Epidermal melanocyte (primary cell): ENCODE measurements around the gene C5AR1.
A peak's percentile ranks its signal among the peaks of the same experiment; 100 is the strongest.
"Not testable (repeated sequence)": the region's sequence is repeated elsewhere in the genome, so short reads cannot be mapped to it uniquely, and the experiment has no call there.

Source experiments
- DNase-seq: peaks from one replicate; pipeline ENCODE4 v3.0.0; 2011; ENCODE audit warnings: low spot score; ENCODE audit not compliant: insufficient read length

The C5AR1 gene

DNA sequence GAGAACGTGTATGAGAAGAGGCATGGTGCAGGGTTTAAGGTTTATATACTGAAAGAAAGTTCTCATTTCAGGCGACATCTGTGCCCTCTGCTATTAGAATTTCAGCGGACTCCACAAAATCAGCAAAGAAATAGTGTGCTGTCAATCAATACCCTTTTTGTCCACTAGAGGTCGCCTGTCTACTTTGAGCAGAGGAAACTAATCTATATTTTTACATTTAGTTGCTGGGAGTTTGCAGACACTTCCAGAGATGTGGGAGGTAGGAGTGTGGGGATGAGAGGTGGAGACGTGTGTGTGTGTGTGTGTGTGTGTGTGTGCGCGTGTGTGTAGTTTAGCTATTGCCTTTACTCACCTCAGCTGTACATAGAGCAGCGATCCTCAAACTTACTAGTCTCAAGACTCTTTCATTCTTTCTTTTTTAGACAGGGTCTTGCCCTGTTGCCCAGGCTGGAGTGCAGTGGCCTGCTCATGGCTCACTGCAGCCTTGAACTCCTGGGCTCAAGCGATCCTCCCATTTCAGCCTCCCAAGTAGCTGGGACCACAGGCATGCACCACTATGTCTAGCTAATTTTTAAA, 25.2 kb upstream of the C5AR1 start:
- no peak for DNase-seq

GRCh38 chr19:47296036-47296435, 13.6 kb upstream of the C5AR1 start:
- peak; percentile 73 for DNase-seq

DNA sequence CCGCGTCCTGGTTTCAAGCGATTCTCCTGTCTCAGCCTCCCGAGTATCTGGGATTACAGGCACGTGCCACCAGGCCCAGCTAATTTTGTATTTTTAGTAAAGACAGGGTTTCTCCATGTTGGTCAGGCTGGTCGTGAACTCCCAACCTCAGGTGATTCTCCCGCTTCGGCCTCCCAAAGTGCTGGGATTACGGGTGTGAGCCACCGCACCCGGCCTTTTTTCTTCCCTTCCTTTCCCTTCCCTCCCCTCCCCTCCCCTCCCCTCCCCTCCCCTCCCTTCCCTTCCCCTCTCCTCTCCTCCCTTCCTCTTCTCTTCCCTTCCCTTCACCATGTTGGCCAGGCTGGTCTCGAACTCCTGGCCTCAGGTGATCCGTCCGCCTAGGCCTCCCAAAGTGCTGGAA, 8.8 kb upstream of the C5AR1 start:
- DNase-seq = not testable (repeated sequence)

GRCh38 chr19:47302249-47302648, 7.4 kb upstream of the C5AR1 start:
- DNase-seq = no peak

- DNase-seq = no peak
Measured at GRCh38 chr19:47303966-47304365, 5.7 kb upstream of the C5AR1 start.

- DNase-seq = peak; percentile 86
Measured at GRCh38 chr19:47305309-47305751, 4.3 kb upstream of the C5AR1 start.

GRCh38 chr19:47306303-47306702, 3.4 kb upstream of the C5AR1 start:
- no peak for DNase-seq

DNA sequence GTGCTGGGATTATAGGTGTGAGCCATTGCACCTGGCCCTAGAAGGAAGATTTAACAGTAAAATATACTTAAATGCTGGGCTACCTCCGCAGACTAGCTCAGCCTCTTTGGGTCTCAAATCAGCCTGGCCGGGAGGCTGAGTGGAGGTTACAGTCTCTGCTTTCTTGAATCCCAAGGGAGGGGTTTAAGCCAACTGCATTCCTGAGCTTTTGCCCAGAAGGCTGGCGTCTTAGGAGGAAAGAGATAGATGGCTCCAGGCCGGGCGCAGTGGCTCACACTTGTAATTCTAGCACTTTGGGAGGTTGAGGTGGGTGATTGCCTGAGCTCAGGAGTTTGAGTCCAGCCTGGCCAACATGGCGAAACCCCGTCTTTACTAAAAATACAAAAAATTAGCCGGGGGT, 623 bp upstream of the C5AR1 start:
- DNase-seq = no peak

DNA sequence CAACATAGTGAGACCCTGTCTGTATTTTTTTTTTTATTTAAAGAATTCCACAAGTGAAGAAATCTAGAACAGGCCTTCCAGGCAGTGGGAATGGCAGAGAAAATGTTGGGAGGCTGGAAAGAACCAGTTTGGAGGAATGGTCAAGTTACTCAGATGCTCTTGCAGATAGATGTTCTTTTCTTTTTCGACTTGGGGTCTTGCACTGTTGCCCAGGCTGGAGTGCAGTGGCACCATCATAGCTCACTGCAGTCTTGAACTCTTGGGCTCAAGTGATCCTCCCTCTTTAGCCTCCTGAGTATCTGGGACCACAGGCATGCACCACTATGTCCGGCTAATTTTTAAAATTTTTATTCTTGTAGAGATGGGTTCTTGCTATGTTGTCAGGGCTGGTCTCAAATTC, 662 bp downstream of the C5AR1 start:
- DNase-seq = no peak

DNA sequence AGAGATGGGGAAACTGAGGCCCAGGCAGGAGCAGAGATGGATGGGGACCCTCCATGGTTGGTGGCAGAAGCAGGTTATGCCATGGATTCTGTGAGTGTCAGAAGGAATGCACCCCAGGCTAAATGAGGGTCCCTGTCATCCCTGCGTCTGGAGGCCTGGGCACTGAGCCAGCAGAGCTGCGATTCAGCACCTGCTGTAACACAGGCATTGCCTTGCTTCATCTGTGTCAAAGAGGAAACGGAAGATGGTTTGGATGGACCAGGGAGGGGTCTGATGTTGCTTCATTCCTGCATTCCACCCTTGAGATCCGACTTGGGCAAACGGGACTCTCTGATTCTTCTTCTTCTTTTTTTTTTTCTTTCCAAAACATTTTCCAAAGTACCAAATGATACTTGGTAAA, 1.2 kb downstream of the C5AR1 start:
- DNase-seq = no peak

DNA sequence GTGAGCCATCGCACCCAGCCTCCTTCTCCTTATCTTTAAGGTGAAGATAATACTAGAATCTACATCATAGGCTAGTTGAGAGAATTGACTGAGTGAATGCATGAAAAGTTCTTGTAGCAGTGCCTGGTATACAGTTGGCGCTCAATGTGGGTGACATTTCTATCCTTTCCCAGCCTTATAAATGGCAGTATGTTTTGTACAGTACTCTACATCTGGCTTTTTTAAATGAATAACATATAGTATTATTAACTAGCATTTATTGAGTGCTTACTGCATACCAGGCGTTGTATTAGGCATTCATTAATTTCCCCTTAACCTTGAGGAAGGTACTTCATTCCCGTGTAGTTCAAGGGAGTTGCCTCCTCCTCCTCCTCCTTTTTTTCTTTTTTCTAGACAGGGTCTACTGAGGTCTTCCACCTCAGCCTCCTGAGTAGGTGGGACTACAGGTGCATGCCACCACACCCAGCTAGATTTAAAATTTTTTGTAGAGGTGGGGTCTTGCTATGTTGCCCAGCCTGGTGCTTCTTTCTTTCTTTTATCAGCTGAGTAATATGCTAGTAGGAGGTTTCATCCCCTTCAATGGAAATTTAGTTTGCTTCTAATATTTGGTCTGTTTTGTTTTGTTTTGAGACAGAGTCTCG, 2.8 kb downstream of the C5AR1 start:
- no peak for DNase-seq

- DNase-seq = no peak
Measured at GRCh38 chr19:47313754-47314295, 4.2 kb downstream of the C5AR1 start.

- peak; percentile 41 for DNase-seq
Measured at GRCh38 chr19:47315125-47315821, 5.6 kb downstream of the C5AR1 start.

DNA sequence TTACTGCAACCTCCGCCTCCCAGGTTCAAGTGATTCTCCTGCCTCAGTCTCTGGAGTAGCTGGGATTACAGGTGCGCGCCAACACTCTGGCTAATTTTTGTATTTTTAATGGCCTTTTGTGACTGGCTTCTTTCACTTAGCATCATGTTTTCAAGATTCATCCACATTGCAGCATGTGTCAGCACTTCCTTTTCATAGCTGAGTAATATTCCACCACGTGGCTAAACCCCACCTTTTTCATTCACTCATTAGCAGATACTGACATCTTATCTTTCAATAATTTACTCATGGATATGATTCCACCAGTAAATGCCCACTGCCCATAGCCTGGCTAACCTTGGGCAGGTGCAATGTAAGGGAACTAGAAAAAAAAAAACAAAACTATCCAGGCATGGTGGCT, 6.9 kb downstream of the C5AR1 start:
- DNase-seq = no peak

GRCh38 chr19:47319923-47320871, 10.5 kb downstream of the C5AR1 start:
- no peak for DNase-seq

- no peak for DNase-seq
Measured at GRCh38 chr19:47321630-47322029, 12.0 kb downstream of the C5AR1 start.

- DNase-seq = no peak
Measured at GRCh38 chr19:47322058-47322457, 12.4 kb downstream of the C5AR1 start.

GRCh38 chr19:47323409-47323808, 13.7 kb downstream of the C5AR1 start:
- no peak for DNase-seq

- no peak for DNase-seq
Measured at GRCh38 chr19:47323872-47324271, 14.2 kb downstream of the C5AR1 start.

GRCh38 chr19:47324502-47324901, 14.8 kb downstream of the C5AR1 start:
- no peak for DNase-seq

- DNase-seq = no peak
Measured at GRCh38 chr19:47330466-47330869, 20.8 kb downstream of the C5AR1 start.
